SKM-1 treated with dmso at 0.1 percent for 144 hours (cell line): Measurements from ENCODE around the gene LMNTD2.
A peak's percentile ranks its signal among the peaks of the same experiment; 100 is the strongest.

Experiments
- DNase-seq: peaks from one replicate; lab custom pipeline; 2025; ENCODE audit not compliant: unreplicated experiment; lab: John Stamatoyannopoulos, UW

LMNTD2 gene

GRCh38 chr11:568306-569157 is 8.0 kb upstream of the LMNTD2 start:
- DNase-seq: peak; percentile 84

DNA sequence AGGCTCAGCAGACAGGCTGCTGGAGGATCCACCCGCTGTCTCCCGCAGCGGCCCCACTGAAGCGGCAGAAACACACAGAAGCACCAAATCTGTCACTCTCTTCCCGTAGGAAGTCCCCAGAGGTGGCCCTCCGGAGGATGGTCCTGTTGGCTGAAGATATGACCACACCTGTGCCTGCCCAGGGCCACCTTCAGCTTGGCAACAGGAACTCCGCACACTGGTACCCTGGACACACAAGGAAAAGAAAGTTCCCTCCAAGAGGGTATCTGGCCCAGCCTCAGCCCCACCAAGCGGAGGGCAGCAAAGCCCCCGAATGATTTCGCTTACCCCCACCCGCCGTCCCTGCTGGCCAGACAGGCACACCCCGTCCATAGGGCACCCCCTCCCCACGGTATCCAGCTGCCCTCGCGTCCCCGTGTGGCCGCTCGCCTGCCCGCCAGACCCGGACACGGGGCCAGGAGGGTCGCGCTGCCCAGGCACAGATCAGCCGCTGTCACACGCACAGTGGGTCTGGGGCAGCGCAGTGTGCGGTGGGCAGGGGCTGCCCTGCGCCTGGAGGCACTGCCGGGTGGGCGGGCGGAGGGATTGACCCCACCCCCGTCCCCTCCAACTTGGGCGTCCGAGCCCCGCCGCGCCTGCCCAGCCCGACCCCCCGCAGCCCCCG is 7.2 kb upstream of the LMNTD2 start:
- DNase-seq: no peak

DNA sequence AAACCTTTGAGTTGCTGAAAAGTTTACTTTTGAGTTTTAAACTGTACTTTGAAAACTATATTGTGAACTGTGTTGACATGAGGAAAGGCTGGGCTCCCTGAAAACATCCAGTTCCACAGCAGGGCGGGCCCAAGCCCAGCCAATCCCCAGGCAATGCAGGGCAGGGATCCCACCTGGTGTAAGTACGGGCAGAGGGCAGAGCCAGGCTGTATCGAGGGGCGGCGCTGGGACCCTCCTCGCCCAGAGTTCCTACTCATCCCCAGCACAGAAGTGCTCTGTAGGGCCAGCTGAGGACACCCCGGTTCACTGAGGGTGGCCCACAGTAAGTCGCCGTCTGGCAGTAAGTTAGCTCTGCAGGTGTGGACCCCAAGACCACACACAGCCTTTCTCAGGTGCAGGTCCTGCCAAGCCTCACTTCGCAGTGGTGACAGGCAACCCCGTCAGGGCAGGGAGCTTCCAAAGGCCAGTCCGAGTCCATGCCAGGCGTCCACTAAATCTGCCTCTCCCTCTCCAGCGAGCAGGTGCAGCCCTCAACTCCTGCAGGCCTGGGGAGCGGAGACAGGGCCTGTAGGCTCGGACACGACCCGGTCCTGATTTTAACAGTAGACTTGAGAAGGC is 6.6 kb upstream of the LMNTD2 start:
- no peak for DNase-seq

- no peak for DNase-seq
Observed at GRCh38 chr11:565921-566509, 5.5 kb upstream of the LMNTD2 start.

- DNase-seq: no peak
Observed at GRCh38 chr11:563812-564578, 3.5 kb upstream of the LMNTD2 start.

DNA sequence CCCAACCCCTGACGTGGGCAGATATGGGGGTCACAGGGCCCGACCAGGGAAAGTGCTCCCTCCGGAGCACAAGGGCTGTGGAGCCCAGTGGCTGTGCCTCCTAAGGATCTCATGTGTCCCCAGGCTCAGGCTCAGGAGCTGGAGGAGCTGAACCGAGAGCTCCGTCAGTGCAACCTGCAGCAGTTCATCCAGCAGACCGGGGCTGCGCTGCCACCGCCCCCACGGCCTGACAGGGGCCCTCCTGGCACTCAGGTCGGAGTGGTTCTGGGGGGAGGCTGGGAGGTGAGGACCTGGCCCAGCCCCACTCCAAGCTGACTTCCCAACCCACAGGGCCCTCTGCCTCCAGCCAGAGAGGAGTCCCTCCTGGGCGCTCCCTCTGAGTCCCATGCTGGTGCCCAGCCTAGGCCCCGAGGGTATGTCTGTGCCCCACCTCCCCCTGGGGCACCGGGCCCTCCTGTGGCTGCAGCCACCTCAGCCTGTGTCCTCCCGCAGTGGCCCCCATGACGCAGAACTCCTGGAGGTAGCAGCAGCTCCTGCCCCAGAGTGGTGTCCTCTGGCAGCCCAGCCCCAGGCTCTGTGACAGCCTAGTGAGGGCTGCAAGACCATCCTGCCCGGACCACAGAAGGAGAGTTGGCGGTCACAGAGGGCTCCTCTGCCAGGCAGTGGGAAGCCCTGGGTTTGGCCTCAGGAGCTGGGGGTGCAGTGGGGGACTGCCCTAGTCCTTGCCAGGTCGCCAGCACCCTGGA is 2.7 kb upstream of the LMNTD2 start:
- DNase-seq: no peak

DNA sequence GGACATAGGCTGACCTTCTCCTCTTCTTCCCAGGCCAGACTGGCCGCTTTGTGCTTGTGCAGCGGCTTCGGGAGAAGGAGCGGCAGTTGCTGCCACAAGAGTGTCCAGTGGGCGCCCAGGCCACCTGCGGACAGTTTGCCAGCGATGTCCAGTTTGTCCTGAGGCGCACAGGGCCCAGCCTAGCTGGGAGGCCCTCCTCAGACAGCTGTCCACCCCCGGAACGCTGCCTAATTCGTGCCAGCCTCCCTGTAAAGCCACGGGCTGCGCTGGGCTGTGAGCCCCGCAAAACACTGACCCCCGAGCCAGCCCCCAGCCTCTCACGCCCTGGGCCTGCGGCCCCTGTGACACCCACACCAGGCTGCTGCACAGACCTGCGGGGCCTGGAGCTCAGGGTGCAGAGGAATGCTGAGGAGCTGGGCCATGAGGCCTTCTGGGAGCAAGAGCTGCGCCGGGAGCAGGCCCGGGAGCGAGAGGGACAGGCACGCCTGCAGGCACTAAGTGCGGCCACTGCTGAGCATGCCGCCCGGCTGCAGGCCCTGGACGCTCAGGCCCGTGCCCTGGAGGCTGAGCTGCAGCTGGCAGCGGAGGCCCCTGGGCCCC is 1.6 kb upstream of the LMNTD2 start:
- DNase-seq: no peak

DNA sequence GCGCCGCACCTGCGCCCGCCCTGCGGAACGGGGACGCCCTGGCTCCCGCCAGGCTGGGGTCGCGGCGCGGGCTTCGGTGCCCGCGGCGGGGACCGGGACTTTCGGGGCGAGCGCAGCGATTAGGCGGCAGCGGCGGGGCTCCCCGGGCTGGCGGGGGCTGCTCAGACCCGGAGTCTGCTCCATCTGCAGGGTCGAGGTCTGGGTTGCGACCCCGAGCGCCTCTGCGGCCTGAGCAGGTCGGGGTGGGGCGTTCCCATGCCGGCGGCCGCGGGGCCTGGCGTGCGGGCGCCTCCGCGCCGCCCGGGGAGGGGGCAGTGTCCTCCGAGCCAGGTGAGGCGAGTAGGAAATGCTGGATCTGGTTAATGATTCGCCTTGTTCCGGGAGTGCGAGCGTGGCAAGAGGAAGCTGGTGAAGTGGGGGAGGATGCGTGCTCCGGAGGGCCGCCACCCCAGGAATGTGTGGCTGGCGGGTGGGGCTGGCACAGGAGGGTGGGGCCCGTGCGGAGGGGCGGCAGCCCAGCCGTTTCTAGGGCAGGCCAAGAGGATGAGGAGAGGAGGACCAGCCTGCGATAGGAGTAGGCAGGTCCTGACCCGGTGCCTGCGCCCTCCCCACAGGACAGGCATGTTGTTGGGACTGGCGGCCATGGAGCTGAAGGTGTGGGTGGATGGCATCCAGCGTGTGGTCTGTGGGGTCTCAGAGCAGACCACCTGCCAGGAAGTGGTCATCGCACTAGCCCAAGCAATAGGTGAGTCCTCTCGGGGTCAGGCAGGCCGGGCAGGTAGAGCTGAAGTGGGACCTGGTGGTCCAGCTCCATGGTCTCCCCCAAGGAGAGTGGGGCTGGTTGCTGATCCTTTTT is 838 bp upstream of the LMNTD2 start:
- peak; percentile 24 for DNase-seq

GRCh38 chr11:559712-560304 is 730 bp downstream of the LMNTD2 start:
- no peak for DNase-seq

DNA sequence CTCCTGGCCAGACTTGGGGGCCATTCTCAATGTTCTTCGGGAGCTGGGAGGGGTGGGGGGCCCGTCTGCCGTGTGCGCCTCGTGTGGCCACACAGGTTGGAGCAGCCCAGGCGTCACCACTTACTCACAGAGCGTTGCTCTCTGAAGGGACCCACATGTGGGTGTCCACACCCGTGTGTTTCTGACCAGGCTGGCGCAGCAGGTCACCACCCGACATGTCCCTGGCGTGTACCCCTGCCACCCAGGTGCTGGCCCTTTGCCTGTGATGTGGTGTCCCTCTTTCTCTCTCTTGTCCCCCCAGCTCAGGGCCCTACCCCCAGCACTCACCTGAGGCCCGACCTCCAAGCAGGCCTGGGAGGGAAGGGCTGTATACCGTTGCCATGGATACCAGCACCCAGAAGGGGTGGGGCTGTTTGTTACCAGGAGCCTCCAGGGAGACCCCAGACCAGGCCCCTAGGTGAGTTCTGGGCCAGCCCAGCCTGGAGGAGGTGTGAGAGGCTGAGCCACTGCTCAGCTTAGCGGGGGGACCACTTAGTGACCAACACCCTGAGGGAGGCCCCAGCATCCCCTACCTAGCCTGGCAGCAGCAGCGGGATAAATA is 1.4 kb downstream of the LMNTD2 start:
- no peak for DNase-seq

GRCh38 chr11:558503-558902 is 2.0 kb downstream of the LMNTD2 start:
- no peak for DNase-seq

DNA sequence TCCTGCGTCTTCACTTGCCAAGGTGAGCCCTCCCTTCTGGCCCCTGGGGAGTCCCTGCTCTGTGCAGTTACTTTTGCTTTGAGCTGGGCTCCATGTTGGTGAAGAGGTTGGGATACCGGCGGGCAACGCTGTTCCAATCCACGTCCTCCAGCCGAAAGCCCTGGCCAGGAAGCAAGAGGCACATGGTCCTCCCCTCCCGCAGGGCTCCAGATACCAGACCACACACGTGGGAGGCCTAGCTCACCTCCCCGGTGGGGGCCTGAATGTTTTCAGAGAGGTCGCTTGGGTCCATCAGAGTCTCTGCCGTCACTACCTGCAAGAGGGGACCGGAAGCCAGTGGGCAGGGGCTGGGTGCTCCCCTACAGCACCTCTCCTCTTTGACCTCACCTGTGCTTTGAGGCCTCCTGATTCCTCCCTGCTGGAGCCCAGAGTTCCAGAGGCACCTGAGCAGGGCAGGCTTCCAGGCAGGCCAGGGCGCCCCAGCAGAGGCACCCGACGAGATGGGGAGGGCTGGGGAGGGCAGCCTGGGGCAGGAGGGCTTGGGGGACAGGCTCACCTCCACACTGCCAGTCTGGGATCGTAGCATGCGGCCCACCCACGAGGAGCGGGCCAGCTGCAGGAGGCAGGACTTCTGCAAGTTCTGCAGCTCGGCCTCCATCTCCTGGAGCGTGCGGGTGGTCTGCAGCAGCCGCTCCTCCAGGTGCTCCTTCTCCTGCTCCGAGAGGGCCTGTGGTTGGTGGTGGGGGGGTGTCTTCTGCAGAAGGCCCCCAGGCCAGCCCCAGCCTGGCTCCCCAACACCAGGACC is 3.0 kb downstream of the LMNTD2 start:
- DNase-seq: no peak

DNA sequence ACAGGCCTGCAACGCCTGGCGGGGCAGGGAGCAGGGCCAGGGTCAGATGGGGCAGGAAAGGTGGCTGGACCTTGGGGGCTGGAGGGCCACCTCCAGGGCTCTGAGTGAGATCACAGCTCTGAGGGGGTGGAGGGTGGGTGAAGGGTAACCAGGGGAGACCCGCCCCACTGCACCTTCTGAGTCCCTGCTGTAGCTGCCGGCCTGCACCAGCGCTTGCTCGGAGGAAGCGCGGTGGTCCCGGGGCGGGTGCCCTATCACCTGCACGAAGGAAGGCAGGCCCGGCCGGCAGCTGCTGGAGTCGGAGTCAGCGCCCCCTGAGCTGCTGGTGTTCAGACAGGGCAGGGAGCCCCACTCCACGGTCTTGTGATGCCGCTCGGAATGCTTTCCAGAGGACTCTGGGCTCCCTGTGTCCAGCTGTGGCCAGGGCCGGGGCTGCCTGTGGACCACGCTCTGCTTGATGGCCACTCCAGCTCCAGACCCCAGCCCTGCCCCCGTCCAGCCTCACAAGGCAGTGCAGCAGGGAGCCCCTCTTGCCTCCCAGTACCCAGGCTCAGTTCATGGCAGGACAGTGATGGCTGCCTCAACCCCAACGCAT is 3.8 kb downstream of the LMNTD2 start:
- DNase-seq: no peak

- no peak for DNase-seq
Observed at GRCh38 chr11:555780-556661, 4.5 kb downstream of the LMNTD2 start.

DNA sequence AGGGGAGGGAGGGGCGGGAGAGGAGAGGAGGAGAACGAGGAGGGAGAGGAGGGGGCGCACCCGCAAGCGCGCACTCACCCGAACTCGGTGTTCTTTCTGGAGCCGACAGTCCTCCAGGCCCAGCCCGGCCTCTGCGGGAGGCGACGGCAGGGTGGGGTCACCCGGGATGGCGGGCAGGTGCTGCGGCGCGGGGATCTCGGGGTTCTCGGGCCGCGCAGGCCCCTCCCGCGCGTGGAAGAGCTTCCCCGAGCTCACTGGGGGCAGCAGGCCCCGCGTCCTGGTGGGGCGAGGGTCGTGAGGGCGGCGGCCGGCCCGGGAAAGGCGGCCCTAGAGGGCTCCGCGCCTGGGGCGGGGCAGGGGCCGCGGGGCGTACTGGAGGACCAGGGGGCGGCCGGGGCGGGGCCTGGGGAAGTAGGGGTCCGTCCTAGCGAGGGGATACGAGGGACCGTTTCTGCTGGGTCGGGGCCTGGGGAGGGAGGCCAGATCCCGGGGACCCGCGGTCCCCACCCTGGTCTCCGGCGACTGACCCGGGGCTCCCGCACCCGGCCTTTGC is 5.2 kb downstream of the LMNTD2 start:
- no peak for DNase-seq
